ENCODE results near the gene OR52E5.

OR52E5 gene

DNA sequence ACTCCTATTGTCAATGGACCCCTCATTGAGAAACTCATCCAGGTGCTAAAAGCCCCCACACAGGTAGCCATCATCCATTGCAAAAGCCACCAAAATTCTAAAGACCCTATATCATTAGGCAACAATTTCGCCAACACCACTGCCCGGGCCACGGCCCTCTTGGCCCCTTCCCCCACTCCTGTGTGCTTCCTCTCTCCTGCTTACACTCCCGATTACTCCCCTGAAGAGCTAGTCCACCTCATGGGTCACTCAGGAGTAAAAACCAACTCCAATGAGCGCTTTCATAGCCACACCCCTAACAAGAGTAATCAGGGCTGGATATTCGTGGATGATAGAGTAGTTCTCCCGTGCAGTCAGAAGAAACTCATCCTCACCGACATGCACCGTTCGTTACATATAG lies 40.1 kb downstream of the OR52E5 start:
- DNase-seq (ENCODE audit: low read depth in 2 of 2): no peak

DNA sequence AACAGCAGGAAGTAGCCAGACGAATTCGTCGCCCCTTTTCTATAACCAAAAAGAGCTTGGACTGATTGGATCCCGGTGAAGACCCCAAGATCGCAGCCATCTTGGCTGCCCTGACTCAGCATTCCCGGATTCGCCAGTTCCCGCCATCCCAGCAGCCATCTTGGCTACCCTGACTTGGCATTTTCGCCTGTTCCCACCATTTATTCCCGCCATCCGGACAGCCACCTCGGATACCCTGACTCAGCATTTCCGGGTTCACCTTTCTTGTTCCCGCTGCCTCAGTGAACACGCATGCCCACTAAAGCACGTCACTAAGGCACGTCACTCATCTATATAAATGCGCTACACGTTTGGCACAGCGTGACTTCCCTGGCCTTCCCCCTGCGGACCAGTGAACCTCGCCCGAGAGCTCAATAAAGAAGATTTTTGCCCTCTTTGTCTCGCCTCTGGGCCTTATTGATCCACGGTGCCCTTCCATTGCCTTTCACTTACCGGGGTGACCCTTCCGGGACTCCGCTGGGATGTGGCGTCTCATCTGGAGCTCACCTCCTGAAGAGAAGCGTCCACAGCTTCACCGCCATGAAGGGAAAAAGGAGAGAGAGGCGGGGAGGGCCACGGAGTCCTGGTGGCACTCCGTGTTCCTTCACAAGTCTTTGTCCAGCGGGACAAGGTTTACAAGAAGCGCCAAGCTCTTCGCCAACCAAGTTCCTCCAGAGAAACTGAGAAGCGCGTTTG lies 45.0 kb downstream of the OR52E5 start:
- no peak for DNase-seq (ENCODE audit: low read depth in 2 of 2)

DNA sequence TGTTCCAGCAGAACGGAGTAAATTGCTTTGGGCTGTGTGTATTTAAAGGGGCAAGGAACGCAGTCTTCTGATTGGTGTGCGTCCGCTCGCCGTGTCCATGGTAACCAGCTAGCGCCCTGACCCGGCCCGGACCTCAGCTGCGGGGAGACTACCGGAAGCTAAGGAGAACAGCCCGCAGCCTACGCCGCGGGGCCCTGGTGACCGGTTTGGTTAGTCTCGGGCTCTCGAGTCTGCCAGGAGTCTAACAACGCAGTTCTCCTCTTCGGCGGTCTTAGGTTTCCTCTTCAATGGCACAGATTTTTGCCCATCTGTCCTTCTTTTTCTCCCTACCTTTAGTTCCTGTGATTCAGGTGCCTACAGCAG lies 45.6 kb downstream of the OR52E5 start:
- DNase-seq (ENCODE audit: low read depth in 2 of 2): no peak

DNA sequence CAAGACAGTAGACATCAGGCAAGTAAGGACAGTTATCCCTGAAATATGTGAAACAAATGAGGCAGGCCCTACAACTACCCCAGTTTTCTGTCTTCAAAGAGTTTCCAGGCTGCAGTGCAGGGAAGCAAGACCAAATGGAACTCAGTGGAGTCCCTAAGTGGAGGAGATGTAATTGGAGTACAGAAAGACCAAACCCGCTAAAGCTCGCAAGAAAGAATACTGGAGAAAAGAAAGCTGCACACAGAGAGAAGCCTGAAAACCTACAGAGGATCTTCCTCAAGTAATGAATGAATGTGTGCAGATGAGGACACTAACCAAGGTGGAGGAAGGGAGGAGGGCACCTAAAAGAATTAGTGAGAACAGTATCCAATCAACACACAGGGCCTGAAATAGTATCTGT lies 47.7 kb downstream of the OR52E5 start:
- no peak for DNase-seq (ENCODE audit: low read depth in 2 of 2)

DNA sequence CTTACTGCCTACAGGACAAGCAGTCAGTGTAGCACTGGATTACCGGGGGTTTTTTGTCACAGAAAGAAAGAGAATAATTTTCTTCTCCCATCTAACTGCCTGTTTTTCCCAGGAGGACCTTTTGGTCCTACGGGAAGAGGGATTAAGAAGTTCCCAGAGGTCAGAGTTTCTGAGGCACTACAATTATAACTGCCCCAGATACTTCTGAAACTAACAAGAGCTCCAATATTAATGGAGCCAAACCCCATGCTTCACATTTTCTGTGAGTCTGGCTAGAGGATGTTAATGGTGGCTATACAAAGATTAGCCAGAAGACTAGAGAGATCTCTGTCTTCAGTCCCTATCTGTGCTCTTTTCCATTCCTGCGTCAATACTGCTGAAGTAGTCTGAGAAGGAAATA lies 48.9 kb downstream of the OR52E5 start, which contains the start of gene OR56A3:
OR56A3 (plus strand) TSS at position 301 of the 400 bp plus-strand sequence. CDS start 5,096 bp downstream, outside the sequence.
- no peak for DNase-seq (ENCODE audit: low read depth in 2 of 2)
